SKM-1 (cell line): Measurements from ENCODE around the gene TAF4B.
"Not testable (repeated sequence)": the region's sequence is repeated elsewhere in the genome, so short reads cannot be mapped to it uniquely, and the experiment has no call there.

Experiments
- DNase-seq: peaks from one replicate; lab custom pipeline; 2025; ENCODE audit not compliant: unreplicated experiment; lab: John Stamatoyannopoulos, UW

TAF4B gene, protein sequence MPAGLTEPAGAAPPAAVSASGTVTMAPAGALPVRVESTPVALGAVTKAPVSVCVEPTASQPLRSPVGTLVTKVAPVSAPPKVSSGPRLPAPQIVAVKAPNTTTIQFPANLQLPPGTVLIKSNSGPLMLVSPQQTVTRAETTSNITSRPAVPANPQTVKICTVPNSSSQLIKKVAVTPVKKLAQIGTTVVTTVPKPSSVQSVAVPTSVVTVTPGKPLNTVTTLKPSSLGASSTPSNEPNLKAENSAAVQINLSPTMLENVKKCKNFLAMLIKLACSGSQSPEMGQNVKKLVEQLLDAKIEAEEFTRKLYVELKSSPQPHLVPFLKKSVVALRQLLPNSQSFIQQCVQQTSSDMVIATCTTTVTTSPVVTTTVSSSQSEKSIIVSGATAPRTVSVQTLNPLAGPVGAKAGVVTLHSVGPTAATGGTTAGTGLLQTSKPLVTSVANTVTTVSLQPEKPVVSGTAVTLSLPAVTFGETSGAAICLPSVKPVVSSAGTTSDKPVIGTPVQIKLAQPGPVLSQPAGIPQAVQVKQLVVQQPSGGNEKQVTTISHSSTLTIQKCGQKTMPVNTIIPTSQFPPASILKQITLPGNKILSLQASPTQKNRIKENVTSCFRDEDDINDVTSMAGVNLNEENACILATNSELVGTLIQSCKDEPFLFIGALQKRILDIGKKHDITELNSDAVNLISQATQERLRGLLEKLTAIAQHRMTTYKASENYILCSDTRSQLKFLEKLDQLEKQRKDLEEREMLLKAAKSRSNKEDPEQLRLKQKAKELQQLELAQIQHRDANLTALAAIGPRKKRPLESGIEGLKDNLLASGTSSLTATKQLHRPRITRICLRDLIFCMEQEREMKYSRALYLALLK

DNA sequence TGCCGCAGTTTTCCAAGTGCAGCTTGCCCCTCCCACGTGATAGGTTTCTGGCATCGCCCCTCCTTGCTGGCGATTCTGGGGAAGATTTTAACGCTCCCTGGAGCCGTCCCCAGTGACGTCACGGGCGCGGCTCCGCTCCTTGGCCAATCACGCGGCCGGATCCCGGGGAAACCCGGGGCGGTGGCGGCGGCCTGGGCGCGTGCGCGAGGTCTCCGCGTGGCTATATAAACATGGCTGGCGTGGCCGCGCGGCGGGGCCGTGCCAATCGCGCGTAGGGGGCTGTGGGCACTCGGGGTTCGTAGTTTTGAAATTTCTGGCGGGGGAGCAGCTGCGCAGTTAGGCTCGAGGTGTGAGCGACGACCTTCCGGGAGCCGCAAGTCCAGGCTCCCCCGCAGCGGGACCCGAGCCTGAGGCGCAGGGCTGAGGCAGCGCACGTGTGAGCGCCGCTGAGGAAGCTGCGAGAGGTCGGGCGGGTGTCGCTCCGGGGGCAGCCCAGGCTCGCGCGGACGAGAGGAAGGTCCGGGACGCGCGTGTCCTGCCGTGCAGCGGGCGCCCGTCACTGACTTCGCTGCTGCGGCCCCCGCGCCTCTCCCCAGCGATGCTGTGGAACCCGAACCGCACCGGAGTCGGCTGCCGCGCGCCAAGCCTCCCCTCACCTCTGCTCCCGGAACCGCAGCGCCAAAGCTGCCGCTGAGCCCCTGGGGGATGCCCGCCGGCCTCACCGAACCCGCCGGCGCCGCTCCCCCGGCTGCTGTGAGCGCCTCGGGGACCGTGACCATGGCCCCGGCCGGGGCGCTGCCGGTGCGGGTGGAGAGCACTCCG is at the start of gene TAF4B:
TSS of gene TAF4B (plus strand) at position 217 of the 822 bp plus-strand sequence. CDS start at position 706, 489 bp downstream.
- DNase-seq, result peak; percentile 69

DNA sequence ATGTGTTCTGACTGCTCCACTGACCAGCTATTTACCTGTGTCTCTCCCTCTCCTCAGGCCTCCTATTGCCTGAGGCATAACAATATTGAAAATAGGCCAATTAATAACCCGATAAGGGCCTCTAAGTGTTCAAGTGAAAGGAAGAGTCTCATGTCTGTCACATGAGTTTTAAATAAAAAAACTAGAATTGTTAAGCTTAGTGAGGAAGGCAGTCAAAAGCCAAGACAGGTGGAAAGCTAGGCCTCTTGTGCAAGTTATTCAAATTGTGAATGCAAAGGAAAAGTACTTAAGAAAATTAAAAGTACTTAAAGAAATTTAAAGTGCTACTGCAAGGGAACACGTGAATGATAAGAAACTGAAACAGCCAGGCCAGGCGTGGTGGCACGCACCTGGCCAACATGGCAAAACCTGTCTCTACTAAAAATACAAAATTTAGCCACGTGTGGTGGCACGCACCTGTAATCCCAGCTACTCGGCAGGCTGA is 44.9 kb upstream of the TAF4B start:
- no peak for DNase-seq

DNA sequence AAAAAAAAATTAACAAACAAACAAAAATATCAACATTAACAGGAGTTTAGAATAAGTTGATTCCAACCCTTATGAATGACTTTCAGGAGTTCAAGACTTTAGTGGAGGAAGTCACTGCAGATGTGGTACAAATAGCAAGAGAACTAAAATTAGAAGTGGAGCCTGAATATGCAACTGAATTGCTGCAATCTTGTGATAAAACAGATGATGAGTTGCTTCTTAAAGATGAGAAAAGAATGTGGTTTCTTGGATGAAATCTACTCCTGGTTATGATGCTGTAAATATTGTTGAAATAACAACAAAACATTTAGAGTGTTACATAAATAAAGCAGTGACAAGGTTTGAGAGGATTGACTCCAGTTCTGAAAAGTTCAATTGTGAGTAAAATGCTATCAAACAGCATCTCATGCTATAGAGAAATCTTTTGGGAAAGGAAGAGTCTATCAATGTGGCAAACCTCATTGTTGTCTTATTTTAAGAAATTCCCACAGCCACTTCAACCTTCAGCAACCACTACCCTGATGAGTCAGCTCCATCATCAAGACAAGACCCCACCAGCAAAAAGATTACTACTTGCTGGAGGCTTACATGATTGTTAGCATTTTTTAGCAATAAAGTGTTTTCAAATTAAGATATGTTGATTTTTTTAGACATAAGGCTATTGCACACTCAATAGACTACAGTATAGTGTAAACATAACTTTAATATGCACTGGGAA is 42.7 kb upstream of the TAF4B start:
- no peak for DNase-seq

DNA sequence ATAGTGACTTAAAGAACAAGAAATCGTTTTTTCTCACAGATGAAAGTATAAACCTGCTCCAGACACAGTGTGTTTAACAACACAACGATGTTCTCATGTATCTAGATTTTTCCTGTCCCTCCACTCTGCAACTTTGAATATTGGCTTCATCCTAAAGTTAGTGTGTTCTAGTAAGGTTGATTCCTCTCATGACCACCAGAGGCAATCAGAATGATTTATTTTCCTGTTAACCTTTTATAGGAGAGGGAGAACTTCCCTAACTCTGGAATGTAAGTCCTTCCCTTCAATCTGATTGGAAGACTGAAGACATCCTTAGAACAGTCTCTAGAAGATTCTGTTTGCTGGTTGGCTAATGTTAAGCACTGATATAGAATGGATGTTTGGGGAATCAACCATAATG is 41.0 kb upstream of the TAF4B start:
- no peak for DNase-seq

DNA sequence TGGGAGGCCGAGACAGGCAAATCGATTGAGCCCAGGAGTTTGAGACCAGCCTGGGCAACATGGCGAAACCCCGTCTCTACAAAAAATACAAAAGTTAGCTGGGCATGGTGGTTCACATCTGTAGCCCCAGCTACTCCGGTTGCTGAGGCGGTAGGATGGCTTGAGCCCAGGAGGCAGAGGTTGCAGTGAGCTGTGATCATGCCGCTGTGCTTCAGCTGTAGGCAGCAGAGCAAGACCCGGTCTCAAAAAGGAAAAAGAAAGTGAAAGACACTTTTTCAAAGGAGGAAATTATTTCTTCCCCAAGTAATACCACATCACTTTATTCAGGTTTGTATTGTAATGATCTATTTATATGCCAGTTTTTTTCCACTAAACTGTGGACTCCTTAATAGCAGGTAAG is 35.7 kb upstream of the TAF4B start:
- DNase-seq, result no peak

DNA sequence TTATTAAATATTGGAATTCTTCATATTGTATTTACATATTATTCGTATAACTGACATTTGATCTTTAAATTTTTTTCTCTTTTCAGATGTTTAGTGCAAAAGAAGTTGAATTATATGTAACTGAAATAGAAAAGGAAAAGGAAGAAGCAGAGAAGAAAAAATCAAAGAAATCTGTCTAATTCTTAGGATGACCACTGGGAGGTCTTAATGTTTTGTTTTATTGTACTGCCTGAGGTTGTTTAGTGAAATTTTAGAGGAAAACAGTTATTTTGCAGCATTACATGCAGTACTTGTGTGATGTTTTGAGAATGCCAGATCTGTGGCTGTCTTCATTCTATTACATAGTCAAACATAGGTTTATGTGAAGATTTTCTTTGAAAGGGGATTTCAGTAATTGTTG is 34.0 kb upstream of the TAF4B start:
- no peak for DNase-seq

DNA sequence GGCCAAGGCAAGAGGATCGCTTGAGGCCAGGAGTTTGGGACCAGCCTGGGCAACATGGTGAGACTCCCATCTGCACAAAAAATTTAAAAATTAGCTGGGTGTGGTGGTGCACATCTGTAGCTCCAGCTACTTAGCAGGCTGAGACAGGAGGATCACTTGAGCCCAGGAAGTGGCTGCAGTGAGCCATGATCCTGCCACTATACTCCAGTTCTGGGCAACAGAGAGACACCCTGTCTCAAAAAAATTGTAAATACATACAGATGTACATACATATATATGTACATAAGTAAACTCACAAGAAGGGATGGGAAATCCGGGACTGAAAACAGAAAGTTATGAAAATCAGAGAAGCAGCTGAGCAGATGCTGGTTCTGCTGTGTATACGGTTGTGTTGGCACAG is 29.6 kb upstream of the TAF4B start:
- DNase-seq, result no peak

DNA sequence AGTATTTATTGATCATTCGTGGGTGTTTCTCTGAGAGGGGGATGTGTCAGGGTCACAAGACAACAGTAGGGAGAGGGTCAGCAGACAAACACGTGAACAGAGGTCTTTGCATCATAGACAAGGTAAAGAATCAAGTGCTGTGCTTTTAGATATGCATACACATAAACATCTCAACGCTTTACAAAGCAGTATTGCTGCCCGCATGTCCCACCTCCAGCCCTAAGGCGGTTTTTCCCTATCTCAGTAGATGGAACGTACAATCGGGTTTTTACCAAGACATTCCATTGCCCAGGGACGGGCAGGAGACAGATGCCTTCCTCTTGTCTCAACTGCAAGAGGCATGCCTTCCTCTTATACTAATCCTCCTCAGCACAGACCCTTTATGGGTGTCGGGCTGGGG is 24.2 kb upstream of the TAF4B start:
- not testable (repeated sequence) for DNase-seq

DNA sequence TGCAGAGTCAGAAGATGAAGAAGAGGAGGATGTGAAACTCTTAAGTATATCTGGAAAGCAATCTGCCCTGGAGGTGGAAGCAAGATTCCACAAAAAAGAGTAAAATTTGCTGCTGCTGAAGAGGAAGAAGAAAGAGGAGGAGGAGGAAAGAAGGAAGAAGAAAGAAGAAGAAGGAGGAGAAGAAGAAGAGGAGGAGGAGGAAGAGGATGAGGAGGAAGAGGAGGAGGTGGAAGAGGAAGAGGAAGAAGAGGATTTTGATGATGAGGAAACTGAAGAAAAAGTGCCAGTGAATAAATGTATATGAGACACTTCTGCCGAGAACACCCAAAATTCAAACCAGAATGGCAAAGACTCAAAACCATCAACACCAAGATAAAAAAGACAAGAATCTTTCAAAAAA is 20.9 kb upstream of the TAF4B start:
- DNase-seq, result no peak

DNA sequence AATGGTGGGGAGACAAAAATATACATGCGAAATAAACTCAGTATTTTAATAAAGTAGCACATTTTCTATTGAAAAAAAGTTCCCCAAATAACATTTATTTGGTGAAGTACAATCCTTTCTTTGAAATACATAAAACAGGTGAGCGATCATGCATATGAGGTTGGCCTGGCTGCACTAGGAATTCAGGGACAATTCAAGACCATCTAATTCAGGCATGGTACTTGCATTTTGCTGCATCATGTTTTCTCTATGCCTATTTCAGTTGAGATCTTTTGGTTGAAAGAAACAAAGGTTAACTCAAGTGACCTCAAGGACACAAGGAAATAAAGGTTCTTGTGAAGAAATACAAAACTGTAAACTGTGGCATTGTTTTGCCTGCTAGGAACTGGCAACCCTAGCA is 19.8 kb upstream of the TAF4B start:
- no peak for DNase-seq

DNA sequence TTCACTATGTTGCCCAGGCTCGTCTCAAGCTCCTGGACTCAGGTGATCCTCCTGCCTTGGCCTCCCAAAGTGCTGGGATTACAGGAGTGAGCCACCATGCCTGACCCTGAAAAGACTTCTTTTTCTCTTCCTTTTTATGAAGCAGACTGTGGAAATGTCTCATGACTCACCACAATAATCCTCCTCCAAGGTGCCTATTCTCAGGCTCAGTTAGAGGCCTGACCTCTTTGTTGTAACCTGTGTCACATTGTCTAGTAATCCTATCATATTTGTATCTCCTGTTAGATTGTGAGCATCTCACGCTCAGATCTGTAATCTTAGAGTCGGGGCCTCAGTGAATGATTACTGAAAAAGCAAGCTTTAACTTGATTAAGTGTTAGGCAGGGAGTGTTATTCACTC is 18.3 kb upstream of the TAF4B start:
- no peak for DNase-seq

DNA sequence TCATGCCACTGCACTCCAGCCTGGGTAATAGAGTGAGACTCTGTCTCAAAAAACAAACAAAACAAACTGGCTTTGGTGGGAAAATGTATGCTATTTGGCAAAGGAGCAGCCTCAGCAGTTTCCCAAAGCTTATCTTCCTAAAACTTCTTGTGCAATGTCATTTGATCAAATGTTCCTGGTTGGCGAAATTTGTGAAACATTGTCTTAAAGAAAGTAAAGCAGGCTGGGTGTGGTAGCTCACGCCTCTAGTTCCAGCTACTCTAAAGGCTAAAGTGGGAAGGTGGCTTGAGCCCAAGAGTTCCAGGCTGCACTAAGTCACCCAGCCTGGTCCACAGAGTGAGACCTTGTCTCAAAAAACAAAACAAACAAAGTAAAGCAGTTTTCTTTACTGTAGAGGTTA is 17.3 kb upstream of the TAF4B start:
- no peak for DNase-seq

DNA sequence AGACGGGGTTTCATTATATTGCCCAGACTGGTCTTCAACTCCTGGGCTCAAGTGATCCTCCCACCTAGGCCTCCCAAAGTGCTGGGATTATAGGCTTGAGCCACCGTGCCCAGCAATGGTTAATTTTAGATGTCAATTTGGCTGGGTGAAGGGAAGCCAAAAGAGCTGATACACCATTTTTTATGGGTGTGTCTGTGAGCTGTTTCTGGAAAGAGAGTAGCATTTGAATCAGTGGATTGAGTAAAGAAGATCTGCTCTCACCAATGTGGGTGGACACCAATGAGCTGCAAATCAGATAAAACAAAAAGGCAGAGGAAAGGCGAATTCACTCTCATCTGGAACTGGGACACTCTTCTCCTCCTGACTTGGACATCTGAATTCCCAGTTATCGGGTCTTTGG is 16.1 kb upstream of the TAF4B start:
- no peak for DNase-seq

DNA sequence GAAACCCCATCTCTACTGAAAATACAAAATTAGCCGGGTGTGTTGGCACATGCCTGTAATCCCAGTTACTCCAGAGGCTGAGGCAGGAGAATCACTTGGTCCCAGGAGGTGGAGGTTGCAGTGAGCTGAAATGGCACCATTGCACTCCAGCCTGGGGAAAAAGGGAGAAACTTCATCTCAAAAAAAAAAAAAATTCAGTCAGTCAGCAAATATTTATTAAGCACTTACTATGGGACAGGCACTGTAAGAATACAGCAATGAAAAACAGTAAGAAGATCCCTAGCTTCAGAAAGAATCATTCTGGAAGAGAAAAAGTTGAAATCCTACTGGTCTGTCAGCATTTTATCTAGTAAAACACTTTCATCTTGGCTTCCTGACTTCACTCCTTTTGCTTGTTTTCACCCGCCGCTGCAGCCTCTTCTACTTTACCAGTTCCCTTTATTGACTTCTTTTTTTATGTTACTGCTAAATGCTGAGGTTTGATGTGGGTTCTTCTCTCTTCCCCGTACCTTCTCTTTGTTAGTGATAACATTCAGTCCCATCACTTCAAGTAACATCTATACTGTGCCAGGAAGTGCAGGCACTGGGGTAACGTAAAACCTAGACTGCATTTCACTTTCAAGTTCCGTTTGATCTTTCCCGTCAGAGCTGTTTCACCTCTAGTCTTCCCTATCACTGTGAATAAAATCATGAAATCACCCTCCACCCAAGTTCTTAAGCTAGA is 10.8 kb upstream of the TAF4B start:
- DNase-seq, result peak; percentile 7

DNA sequence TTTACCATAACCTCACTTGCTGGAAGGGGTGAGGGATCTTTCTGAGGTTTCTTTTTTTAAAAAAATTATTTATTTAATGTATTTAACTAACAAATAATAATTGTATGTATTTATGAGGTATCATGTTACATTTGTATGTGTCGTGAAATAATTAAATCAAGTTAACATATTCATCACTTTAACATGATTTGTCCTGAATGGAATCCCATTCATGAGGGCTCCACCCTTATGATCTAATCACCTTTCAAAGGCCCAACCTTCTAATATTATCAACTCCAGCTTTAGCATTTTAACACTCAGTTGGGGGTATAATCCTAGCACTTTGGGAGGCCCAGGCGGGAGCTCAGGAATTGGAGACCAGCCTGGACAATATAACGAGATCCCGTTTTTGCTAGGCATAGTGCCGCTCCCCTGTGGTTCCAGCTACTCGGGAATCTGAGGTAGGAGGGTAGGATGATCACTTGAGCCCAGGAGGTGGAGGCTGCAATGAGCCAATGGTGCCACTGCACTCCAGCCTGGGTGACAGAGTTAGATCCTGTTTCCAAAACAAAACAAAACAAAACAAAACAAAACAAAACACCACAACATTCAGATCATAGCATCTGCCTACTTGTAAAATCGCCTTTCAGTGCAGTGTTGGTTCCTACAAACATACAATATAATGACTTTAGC is 1.1 kb upstream of the TAF4B start:
- DNase-seq, result no peak

DNA sequence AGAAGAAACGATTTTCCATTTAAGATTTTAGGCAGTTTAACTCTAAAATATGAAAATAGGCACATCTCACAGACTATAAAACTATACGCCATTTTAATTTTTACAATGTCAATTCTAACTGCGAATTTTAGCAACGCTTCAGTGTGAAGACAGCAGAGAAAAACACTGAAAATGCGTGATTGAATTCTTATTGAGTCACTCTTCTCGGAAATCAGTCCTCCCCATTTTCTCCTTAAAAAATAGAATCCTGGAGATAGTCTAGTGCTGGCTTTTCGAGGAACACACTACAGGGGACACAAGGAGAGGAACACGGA is 373 bp upstream of the TAF4B start:
- DNase-seq, result no peak

DNA sequence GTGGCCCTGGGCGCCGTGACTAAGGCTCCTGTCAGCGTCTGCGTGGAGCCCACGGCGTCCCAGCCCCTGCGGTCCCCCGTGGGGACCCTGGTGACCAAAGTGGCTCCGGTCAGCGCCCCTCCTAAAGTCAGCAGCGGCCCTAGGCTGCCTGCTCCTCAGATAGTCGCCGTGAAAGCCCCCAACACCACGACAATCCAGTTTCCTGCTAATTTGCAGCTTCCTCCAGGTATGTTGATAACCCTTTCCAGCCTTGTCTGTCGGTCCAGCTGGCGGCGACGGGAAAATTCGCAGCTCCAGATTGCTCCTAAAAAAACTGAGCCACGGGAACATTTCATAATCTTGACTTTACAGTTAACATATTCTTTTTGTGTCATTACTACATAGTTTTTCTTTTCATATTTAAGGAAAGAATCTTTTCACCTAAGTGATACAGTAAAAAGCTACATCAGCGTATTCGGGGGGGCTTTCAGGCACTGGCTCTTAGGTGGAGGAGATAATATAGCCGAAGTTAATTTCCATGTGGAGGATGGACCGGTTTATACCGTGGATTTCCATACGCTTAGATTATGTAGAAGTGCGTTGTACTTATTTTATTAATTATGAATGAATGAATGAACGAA is 916 bp downstream of the TAF4B start:
- no peak for DNase-seq

DNA sequence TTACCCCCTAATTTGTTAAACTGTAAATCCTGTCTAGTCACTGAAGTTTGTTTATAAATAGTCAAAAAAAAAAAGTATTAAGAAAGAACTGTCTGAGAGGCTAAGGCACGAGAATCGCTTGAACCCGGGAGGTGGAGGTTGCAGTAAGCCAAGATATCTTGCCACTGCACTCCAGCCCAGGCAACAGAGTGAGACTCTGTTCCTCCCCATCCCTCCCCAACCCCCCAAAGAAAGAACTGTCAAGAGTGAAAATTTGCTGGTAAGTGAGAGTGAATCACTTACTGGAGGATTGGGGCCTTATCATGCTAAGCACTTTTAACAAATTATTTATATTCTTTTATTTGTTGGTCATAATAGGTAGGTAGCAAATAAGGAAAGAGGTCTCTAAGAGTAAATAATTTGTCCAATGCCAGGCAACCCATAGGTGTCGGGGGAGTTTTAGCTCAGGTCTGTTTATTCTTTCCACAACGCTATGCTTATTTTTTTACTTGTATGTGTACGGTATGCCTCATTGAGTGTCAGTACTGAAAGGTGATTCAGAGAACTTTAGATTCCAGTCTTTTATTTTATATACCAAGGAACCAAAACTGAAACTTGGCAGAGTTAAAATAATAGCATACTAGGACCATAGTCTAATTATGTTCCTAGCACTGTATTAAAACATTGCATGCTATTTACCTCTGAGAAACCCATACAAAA is 2.5 kb downstream of the TAF4B start:
- no peak for DNase-seq

DNA sequence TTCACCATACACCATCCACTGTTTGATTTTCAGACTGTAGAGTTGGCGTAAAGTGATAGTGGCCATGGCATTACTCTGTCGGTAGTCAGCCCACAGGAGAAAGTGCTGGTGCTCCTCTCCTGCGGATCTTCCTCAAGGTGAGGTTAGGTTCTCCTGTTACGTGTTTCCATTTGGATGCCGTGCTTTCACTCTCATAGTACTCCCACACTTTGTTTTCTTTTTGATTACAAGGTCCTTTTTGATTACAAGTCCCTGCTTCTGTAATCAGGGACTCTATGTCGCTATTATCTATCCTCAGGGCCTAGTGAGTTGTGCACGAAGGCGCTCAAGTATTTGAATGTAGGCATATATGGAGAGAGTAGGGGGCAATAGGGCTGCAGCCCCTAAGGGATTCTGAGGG is 4.3 kb downstream of the TAF4B start:
- no peak for DNase-seq
